AG04450 (cell line): Measurements from ENCODE around the gene ZNF827. TPM values are rescaled to one million over a fixed set of nuclear protein-coding genes. Genes with fewer than 3 reads are reported as not detected.

ENCODE experiments used
- CTCF ChIA-PET: fragments of 300-600, 350-600 bp; formaldehyde crosslinking; extraction: SDS; loops from one replicate; lab custom pipeline; 2022; ENCODE audit warnings: antibody characterized with exemption, inconsistent platforms; lab: Charles Lee
- POLR2A ChIA-PET: fragments of 350-600 bp; formaldehyde crosslinking; extraction: SDS; loops from one replicate; lab custom pipeline; 2021; ENCODE audit warnings: antibody characterized with exemption, inconsistent platforms; lab: Yijun Ruan, JAX
- DNase-seq: peaks from one replicate; pipeline ENCODE4 v3.0.0-alpha.2; 2011; ENCODE audit warnings: low read depth, low spot score
- H3K27ac ChIP-seq: one replicate; pipeline ENCODE4 v1.5.1; 2012; ENCODE audit warnings: low read depth, low read length, control low read depth
- H3K27me3 ChIP-seq: one replicate; pipeline ENCODE4 v1.6.0; 2012; ENCODE audit warnings: low read length; ENCODE audit not compliant: control insufficient read depth, insufficient read depth
- H3K4me3 ChIP-seq: 2 replicates; pipeline ENCODE4 v1.5.1; 2011; ENCODE audit warnings: mild to moderate bottlenecking, low read depth, low read length, control low read depth
- H3K9me3 ChIP-seq: 2 replicates; pipeline ENCODE4 v1.5.1; 2012; ENCODE audit warnings: low read length; ENCODE audit not compliant: control insufficient read depth, insufficient read depth
- polyA plus RNA-seq: library from polyadenylated mRNA; depleted of rRNA; stranded (reverse); fragments of >200 nt; gene quantifications from 2 replicates; pipeline ENCODE4 v1.2.3, GENCODE V29; 2011
- TF ChIP-seq, protein P1 (sequence below): IDR thresholded peaks from 2 replicates; pipeline ENCODE4 v1.5.1; 2011; ENCODE audit warnings: low read depth, low read length, control low read depth, inconsistent platforms

ZNF827 gene
- polyA plus RNA-seq, 1 experiment, result 9.8 TPM

DNA sequence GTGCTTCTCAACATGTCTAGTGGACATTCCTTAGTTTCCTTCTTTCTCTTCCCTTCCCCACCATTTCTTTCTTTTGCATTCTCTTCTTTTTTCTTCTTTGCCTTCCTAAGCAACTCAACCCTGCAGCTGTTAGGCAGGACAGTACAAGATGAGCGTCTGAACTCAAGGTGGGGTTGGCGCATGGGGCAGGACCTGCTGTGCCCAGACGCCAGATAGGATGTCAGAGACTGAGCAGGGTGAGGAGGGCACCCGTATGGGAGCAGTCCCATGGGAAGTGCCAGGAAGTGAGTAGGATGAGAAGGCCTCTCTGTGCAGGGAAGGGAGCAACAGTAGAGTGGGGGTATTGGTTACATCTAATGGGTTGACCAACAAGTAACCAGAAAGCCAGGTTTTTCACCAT, 38.1 kb upstream of the ZNF827 start:
- ChIA-PET CTCF (no interaction called here), POLR2A (no interaction called here)
- no peak for DNase-seq
- no peak overlapping the region for H3K27ac ChIP-seq
- TF ChIP-seq, protein P1, sequence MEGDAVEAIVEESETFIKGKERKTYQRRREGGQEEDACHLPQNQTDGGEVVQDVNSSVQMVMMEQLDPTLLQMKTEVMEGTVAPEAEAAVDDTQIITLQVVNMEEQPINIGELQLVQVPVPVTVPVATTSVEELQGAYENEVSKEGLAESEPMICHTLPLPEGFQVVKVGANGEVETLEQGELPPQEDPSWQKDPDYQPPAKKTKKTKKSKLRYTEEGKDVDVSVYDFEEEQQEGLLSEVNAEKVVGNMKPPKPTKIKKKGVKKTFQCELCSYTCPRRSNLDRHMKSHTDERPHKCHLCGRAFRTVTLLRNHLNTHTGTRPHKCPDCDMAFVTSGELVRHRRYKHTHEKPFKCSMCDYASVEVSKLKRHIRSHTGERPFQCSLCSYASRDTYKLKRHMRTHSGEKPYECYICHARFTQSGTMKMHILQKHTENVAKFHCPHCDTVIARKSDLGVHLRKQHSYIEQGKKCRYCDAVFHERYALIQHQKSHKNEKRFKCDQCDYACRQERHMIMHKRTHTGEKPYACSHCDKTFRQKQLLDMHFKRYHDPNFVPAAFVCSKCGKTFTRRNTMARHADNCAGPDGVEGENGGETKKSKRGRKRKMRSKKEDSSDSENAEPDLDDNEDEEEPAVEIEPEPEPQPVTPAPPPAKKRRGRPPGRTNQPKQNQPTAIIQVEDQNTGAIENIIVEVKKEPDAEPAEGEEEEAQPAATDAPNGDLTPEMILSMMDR, result no peak
- no peak overlapping the region for H3K4me3 ChIP-seq
- no peaks in the 10 kb centered on the region for H3K9me3 ChIP-seq
- H3K27me3 ChIP-seq, result peaks cover 3% of the 10 kb centered on the region

DNA sequence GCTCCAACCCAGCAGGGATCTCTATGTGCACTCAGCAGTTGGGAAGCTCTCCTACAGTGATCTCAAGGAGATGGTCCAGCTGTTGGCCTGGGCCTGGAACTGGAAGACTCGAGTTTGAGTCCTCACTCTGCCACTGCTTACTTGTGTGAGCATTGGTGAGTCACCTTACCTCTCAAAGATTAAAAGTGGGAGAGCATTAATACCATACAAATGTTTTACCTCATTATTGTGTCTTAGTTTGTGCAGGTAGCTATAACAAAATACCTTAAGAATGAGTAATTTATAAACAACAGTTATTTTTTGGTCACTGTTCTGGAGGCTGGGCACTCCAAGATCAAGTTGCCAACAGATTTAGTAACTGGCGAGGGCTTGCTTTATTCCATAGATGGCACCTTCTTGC, 21.4 kb upstream of the ZNF827 start:
- ChIA-PET POLR2A (no interaction called here), CTCF (no interaction called here)
- no peak for DNase-seq
- Histone ChIP-seq H3K27me3 (peaks cover 7% of the 10 kb centered on the region), H3K9me3 (0 out of 2 replicates have a peak, but pooled peaks cover 3% of the 10 kb centered on the region), H3K4me3 (no peak overlapping the region), H3K27ac (no peak overlapping the region)
- TF ChIP-seq, protein P1, result no peak

DNA sequence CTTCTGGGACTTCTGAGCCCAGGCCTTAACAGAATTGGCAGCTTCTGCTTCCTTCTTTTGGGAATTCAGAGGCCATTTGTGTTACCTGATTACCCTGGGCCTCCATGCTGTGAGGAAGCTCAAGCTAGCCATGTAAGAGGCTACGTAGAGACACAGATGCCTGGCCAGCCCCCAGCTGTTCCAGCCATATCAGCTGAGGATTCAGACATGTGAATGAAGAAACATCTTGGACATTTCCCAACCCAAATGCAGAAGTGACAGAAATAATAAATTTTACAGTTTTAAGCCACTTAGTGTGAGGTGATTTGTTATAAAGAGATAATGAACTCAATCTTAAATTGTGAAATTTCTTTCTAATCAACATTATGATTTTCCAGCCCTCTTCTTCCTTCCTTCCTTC, 18.7 kb upstream of the ZNF827 start:
- Histone ChIP-seq H3K27me3 (peaks cover 7% of the 10 kb centered on the region), H3K27ac (no peak overlapping the region), H3K4me3 (no peak overlapping the region), H3K9me3 (0 out of 2 replicates have a peak, but pooled peaks cover 3% of the 10 kb centered on the region)
- POLR2A ChIA-PET, result no interaction called here
- CTCF ChIA-PET, result interaction anchor here (0.6 to 3.1 kb wide), 3 partner anchors 10 to 647 kb away, joined by 3 to 9 read pairs (median 3); no protein-coding TSS in a partner anchor
- TF ChIP-seq, protein P1, result no peak
- DNase-seq, result no peak

DNA sequence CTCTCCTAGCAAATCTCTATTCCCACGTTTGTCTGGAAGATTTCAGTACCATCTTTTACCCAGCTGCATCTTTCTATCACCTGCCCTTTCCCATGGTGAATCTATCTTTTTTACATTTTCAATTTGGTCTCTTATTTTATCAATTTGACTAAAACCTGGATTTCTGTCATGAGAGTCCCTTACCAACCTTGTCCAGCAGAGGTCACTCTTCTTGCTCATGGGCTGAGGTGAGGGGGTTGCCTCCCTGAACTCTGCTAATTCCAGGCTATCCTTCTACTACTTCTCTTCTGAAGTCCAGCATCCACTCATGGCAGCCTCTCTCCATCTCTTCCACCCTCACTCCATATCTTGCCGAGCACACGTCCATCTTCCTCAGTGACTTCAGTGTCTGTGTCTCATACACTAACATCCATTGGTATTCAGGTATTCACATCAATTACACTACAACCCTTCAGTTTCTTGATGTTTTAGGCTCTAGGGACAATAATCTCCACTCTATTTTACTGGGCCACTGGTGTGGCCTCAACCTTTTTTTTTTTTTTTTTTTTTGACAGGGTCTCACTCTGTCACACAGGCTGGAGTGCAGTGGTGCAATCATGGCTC, 17.8 kb upstream of the ZNF827 start:
- TF ChIP-seq, protein P1, result peak; percentile 81
- H3K9me3 ChIP-seq, result 0 out of 2 replicates have a peak, but pooled peaks cover 3% of the 10 kb centered on the region
- peaks cover 7% of the 10 kb centered on the region for H3K27me3 ChIP-seq
- CTCF ChIA-PET, result interaction anchor here (0.6 to 3.1 kb wide), 16 partner anchors 8 to 1575 kb away, joined by 3 to 11 read pairs (median 4); no protein-coding TSS in a partner anchor
- DNase-seq, result no peak
- H3K4me3 ChIP-seq, result no peak overlapping the region
- POLR2A ChIA-PET, result no interaction called here
- no peak overlapping the region for H3K27ac ChIP-seq

DNA sequence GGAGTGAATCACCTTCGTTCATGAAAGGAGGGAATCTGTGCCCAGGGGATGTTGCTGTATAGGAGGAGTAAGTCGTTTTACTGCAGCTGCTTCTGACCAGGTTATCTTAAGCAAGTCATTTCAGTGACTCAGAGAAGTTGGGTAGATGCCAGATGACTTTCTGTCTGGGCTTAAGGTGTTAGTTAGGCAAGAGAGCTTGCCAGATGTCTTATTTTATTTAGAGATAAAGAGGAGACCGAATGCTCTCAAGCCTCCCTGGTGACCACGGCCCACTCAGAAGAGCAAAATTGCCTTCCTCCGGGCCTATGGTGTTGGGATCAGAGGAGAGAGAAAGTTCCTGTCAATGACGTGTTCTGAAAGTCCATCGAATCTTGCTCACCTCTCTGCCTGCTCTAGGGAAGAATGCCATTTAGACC, 16.3 kb upstream of the ZNF827 start:
- TF ChIP-seq, protein P1, result no peak
- peaks cover 5% of the 10 kb centered on the region for H3K27me3 ChIP-seq
- H3K9me3 ChIP-seq, result 0 out of 2 replicates have a peak, but pooled peaks cover 3% of the 10 kb centered on the region
- CTCF ChIA-PET, result interaction anchor here (1.0 to 3.1 kb wide), 3 partner anchors 9 to 489 kb away, joined by 3 to 11 read pairs (median 9); no protein-coding TSS in a partner anchor
- DNase-seq, result peak; percentile 78
- H3K4me3 ChIP-seq, result no peak overlapping the region
- no peak overlapping the region for H3K27ac ChIP-seq
- POLR2A ChIA-PET, result no interaction called here
